Peyer's patch (tissue), 4 donors: ENCODE data around the gene UNC5A. TPM values are rescaled to one million over a fixed set of nuclear protein-coding genes. Genes with fewer than 3 reads are reported as not detected.

Experiments
- DNase-seq, 3 donors: peaks; one replicate each; pipeline ENCODE4 v3.0.0-alpha.2; 2017 to 2019
- H3K27ac ChIP-seq, 4 donors: fragments of 200-600 bp; sonication (generic); one replicate each; pipeline ENCODE4 v1.5.1; 2016 to 2019
- H3K27me3 ChIP-seq, 2 donors: fragments of 200-600 bp; sonication (generic); one replicate each; pipeline ENCODE4 v1.5.1; 2019
- H3K36me3 ChIP-seq, 3 donors: fragments of 200-600 bp; sonication (generic); one replicate each; pipeline ENCODE4 v1.5.1; 2016 to 2019
- H3K4me1 ChIP-seq, 4 donors: fragments of 200-600 bp; sonication (generic); one replicate each; pipeline ENCODE4 v1.5.1; 2016 to 2019
- H3K4me3 ChIP-seq, 4 donors: fragments of 200-600 bp; sonication (generic); 1 replicate in 3 of 4; 2 replicates in 1 of 4; pipeline ENCODE4 v1.5.1; 2016 to 2019; ENCODE audit warnings: mild to moderate bottlenecking in 1 of 4
- H3K9me3 ChIP-seq, 4 donors: fragments of 200-600 bp; sonication (generic); one replicate each; pipeline ENCODE4 v1.5.1; 2016 to 2019; ENCODE audit warnings: mild to moderate bottlenecking in 1 of 4
- CTCF ChIP-seq, 6 experiments: fragments of 450-650 bp in 4 of 6; fragments of 200-600 bp in 2 of 6; sonication (generic) in 1 of 6; IDR thresholded peaks; one replicate each; pipeline ENCODE4 v1.5.1; 2017 to 2019; ENCODE audit warnings: antibody characterized with exemption in 6 of 6, mild to moderate bottlenecking in 3 of 6, moderate library complexity in 1 of 6
- POLR2A ChIP-seq, 2 donors: fragments of 450-650 bp; IDR thresholded peaks; one replicate each; pipeline ENCODE4 v1.5.1; 2017; ENCODE audit warnings: antibody characterized with exemption in 2 of 2, mild to moderate bottlenecking in 2 of 2, moderate library complexity in 2 of 2
- total RNA-seq, 4 donors: library from RNA; depleted of rRNA; stranded (reverse); fragments of >200 nt; gene quantifications; one replicate each; pipeline ENCODE4 v1.1.0, GENCODE V29; 2016

The UNC5A gene
- total RNA-seq, 4 donors from 2014 or later: 0.18 TPM; not detected in 3

DNA sequence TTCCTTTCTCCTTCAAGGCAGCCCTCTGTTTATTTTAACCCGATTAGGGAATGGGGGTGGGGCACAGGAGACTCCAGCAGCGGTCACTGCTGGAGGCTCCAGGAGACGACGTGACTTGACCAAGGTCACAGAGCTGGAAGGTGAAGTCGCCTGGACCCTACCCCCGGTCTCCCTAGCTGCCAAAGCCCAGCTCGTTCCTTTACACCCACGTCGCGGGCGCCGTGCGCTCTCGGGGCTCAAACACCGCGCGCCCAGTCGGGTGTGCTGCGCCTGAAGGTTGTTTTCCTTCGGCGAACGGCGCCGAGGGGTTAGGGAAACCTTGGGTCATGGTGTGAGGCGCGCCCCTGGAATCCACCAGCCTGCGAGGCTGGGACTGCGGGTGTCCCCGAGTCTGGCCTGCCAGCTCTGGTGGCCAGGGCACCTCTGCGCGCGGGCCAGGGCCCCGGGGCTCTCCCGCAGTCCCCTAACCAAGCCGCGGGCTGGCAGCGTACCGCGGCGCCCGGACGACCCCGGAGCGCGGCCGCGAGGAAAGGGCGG lies 747 bp upstream of the UNC5A start:
- Histone ChIP-seq H3K4me3 (peak overlapping the region in 3 of 4 donors; percentile 21 to 45 (median 37)), H3K36me3 (no peaks in the 10 kb centered on the region), H3K9me3 (peaks cover 0 to 5% (median 0%) of the 10 kb centered on the region in 4 donors), H3K27me3 (peaks cover 0 to 22% of the 10 kb centered on the region in 2 donors), H3K27ac (no peak overlapping the region), H3K4me1 (peaks cover 0 to 19% (median 7%) of the 10 kb centered on the region in 4 donors)
- no peak for DNase-seq
- TF ChIP-seq POLR2A (IDR thresholded peaks at IDR 0.05): no peak
- TF ChIP-seq CTCF (IDR thresholded peaks at IDR 0.05): no peak

- TF ChIP-seq POLR2A (IDR thresholded peaks at IDR 0.05) (no peak), CTCF (IDR thresholded peaks at IDR 0.05) (no peak)
- H3K4me3 ChIP-seq: peak overlapping the region in 3 of 4 donors; percentile 21 to 45 (median 34)
- H3K4me1 ChIP-seq: peaks cover 0 to 19% (median 7%) of the 10 kb centered on the region in 4 donors
- no peak overlapping the region for H3K27ac ChIP-seq
- H3K36me3 ChIP-seq: no peaks in the 10 kb centered on the region
- H3K9me3 ChIP-seq: peaks cover 0 to 5% (median 0%) of the 10 kb centered on the region in 4 donors
- DNase-seq: no peak
- peaks cover 0 to 22% of the 10 kb centered on the region in 2 donors for H3K27me3 ChIP-seq
Measured at GRCh38 chr5:176810687-176811501, 535 bp downstream of the UNC5A start.

DNA sequence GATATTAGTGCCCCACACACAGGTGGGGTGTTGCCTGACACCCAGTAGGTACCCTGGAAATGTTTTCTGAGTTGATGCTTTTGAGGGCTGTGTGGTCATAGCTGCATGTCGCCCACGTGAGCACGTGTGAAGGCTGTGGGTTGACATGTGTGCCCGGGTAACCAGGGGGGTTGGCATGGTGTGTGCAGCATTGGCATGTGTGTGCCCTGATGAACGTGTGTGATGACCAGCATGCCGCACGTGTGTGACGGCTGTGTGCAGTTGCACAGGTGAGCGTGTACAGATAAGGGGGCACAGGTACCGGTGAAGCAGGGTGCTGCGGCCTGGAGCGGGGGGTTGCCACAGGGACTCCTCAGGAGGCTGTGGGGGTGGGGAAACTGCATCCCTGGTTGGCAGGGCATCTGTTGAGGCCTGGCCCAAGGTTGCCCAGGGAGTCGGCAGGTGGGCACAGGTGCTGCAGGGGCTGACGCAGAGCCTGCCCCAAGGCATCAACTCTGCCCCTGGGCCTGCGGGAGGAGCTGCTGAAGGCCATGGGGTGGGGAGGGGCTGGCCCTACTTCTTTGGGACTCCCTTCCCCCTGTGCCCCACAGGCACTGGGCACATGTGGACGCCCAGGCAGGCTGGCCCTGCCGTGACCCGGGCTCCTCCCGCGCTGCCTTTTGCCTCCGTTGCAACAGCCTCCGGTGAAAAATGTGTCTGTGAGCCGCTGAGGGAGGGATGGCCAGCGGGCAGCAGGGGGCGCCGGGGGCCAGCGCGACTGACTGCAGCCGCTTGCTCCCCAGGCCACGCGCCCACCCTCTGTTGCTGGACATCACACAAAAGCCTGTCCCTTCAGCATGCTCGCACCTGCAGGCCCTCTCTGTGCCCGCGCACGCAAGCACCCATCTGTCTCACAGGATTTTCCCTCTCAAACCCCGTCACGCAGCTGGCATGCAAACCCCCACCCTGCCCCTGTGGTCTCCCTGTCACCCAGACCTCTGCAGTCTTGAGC lies 2.2 kb downstream of the UNC5A start:
- Histone ChIP-seq H3K27ac (no peak overlapping the region), H3K4me3 (no peak overlapping the region), H3K4me1 (peaks cover 0 to 23% (median 9%) of the 10 kb centered on the region in 4 donors), H3K27me3 (peaks cover 0 to 30% of the 10 kb centered on the region in 2 donors), H3K36me3 (no peaks in the 10 kb centered on the region), H3K9me3 (peaks cover 0 to 5% (median 0%) of the 10 kb centered on the region in 4 donors)
- no peak for DNase-seq
- TF ChIP-seq POLR2A (IDR thresholded peaks at IDR 0.05): no peak
- peak in 1 of 6 experiments; percentile 12 for TF ChIP-seq CTCF (IDR thresholded peaks at IDR 0.05)

GRCh38 chr5:176813587-176814312 lies 3.4 kb downstream of the UNC5A start:
- H3K36me3 ChIP-seq: no peaks in the 10 kb centered on the region
- H3K4me1 ChIP-seq: peaks cover 0 to 30% (median 11%) of the 10 kb centered on the region in 4 donors
- peaks cover 0 to 38% of the 10 kb centered on the region in 2 donors for H3K27me3 ChIP-seq
- peaks cover 0 to 5% (median 0%) of the 10 kb centered on the region in 4 donors for H3K9me3 ChIP-seq
- H3K27ac ChIP-seq: no peak overlapping the region
- no peak for TF ChIP-seq POLR2A (IDR thresholded peaks at IDR 0.05)
- TF ChIP-seq CTCF (IDR thresholded peaks at IDR 0.05): no peak
- H3K4me3 ChIP-seq: no peak overlapping the region
- no peak for DNase-seq

DNA sequence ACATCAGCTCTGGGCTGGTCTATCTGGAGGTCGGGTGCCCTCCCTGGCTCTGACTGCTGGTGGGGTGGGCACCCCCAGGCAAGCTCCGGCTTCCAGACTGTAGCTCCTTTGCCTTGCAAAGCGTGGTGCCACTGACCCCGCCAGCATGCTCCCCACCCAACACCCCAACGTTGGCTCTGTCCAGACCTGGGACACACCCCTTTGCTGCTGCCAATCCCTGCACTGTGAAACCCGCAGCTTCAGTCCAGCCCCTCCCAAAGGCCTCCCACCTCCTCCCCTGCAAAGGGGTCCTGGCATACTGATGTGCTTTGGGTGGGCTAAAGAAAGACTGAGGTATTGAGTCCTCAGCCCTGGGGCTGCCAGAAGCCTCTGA lies 3.9 kb downstream of the UNC5A start:
- Histone ChIP-seq H3K27me3 (peaks cover 0 to 38% of the 10 kb centered on the region in 2 donors), H3K27ac (no peak overlapping the region), H3K4me3 (no peak overlapping the region), H3K9me3 (peaks cover 0 to 5% (median 0%) of the 10 kb centered on the region in 4 donors), H3K36me3 (no peaks in the 10 kb centered on the region), H3K4me1 (peaks cover 0 to 29% (median 11%) of the 10 kb centered on the region in 4 donors)
- TF ChIP-seq POLR2A (IDR thresholded peaks at IDR 0.05): no peak
- TF ChIP-seq CTCF (IDR thresholded peaks at IDR 0.05): no peak
- DNase-seq: no peak
